Transverse colon (tissue), 4 donors: ENCODE measurements around the gene CLCNKB. TPM values are rescaled to one million over a fixed set of nuclear protein-coding genes. Genes with fewer than 3 reads are reported as not detected.
"Not testable (repeated sequence)": the region's sequence is repeated elsewhere in the genome, so short reads cannot be mapped to it uniquely, and the experiment has no call there.

Experiments used
- DNase-seq: peaks from one replicate; pipeline ENCODE4 v3.0.0-alpha.2; 2019
- H3K27ac ChIP-seq, 4 donors: fragments of 200-600 bp; sonication (generic); 2 replicates each; pipeline ENCODE4 v1.5.1; 2016 to 2018; ENCODE audit warnings: inconsistent platforms in 4 of 4
- H3K27me3 ChIP-seq: fragments of 200-600 bp; sonication (generic); 2 replicates; pipeline ENCODE4 v1.5.1; 2017; ENCODE audit warnings: inconsistent platforms
- H3K36me3 ChIP-seq, 4 donors: fragments of 200-600 bp; sonication (generic); 2 replicates each; pipeline ENCODE4 v1.5.1; 2017 to 2019; ENCODE audit warnings: inconsistent platforms in 4 of 4
- H3K4me1 ChIP-seq, 4 donors: fragments of 200-600 bp; sonication (generic); 2 replicates each; pipeline ENCODE4 v1.5.1; 2017 to 2020; ENCODE audit warnings: inconsistent platforms in 4 of 4
- H3K4me3 ChIP-seq, 4 donors: fragments of 200-600 bp; sonication (generic); 1 replicate in 1 of 4; 2 replicates in 3 of 4; pipeline versions ENCODE4 v1.5.1 to v1.6.1; 2017 to 2019; ENCODE audit warnings: inconsistent platforms in 4 of 4
- H3K9me3 ChIP-seq, 2 donors: fragments of 200-600 bp; sonication (generic); 2 replicates each; pipeline ENCODE4 v1.5.1; 2017 to 2019; ENCODE audit warnings: inconsistent platforms in 2 of 2
- CTCF ChIP-seq, 5 experiments: fragments of 200-600 bp in 3 of 5; fragments of 450-650 bp in 2 of 5; sonication (generic) in 3 of 5; IDR thresholded peaks; 1 replicate in 2 of 5; 2 replicates in 3 of 5; pipeline ENCODE4 v1.5.1; 2016 to 2017; ENCODE audit warnings: antibody characterized with exemption in 5 of 5, inconsistent platforms in 3 of 5, mild to moderate bottlenecking in 2 of 5, moderate library complexity in 1 of 5
- EP300 ChIP-seq: sonication (generic); formaldehyde crosslinking; IDR thresholded peaks from one replicate; pipeline ENCODE4 v1.6.1; 2017; ENCODE audit warnings: antibody characterized with exemption, low read depth
- POLR2A ChIP-seq: fragments of 450-650 bp; IDR thresholded peaks from one replicate; pipeline ENCODE4 v1.6.1; 2016; ENCODE audit warnings: antibody characterized with exemption, mild to moderate bottlenecking, moderate library complexity
- POLR2AphosphoS5 ChIP-seq, 3 donors: sonication (generic); formaldehyde crosslinking; IDR thresholded peaks; one replicate each; pipeline ENCODE4 v1.6.1; 2016; ENCODE audit warnings: antibody characterized with exemption in 3 of 3
- WGBS, 2 donors: methylation state at CpG; one replicate each; pipeline ENCODE4 v1.1.5; 2018; ENCODE audit warnings: low coverage in 1 of 2; 5-methylcytosine and 5-hydroxymethylcytosine counted together
- in situ Hi-C, 4 donors: fragments of 200-750 bp; cut with MboI; loops; one replicate each; pipeline versions ENCODE4 v1.15.0 to v1.15.1; 2017; ENCODE audit warnings: low sequenced_read_pairs in 3 of 4, low pct_ligation_motif_present in 1 of 4, low pct_unique_long_range_greater_than_20kb in 1 of 4
- intact Hi-C: fragments of 100-400 bp; cut with DNase I; formaldehyde crosslinking; loops from one replicate; pipeline ENCODE4 v1.15.1; 2023; ENCODE audit warnings: low total_unique reads
- total RNA-seq, 4 donors: library from RNA; depleted of rRNA; stranded (reverse); fragments of >200 nt; gene quantifications; one replicate each; pipeline ENCODE4 v1.1.0, GENCODE V29; 2016

CLCNKB gene
- total RNA-seq, 4 donors from 2014 or later = 0.48 to 1.1 TPM; not detected in 2

- peaks cover 0 to 3% (median 0%) of the 10 kb centered on the region in 4 donors for H3K4me1 ChIP-seq
- no peak for DNase-seq
- peaks cover 4% of the 10 kb centered on the region for H3K27me3 ChIP-seq
- H3K9me3 ChIP-seq = no peaks in the 10 kb centered on the region
- H3K27ac ChIP-seq = no peak overlapping the region
- TF ChIP-seq EP300 = no peak
- WGBS, 2 donors = 58% methylated on average over 2 of the region's 3 CpGs; no CpG with 5 or more reads in 1 of the 2 donors
- in situ Hi-C loops (no loop called here), intact Hi-C loops (no loop called here)
- H3K4me3 ChIP-seq = no peak overlapping the region
- H3K36me3 ChIP-seq = no peaks in the 10 kb centered on the region
Measured at GRCh38 chr1:16061266-16061665, 17.7 kb downstream of the CLCNKB start.

- intact Hi-C loops, H3K4me1 ChIP-seq, H3K27me3 ChIP-seq, H3K36me3 ChIP-seq, H3K27ac ChIP-seq, DNase-seq, H3K9me3 ChIP-seq, H3K4me3 ChIP-seq, in situ Hi-C loops: not testable (repeated sequence)
- 62% methylated on average over 6 of the region's 18 CpGs; no CpG with 5 or more reads in 1 of the 2 donors for WGBS, 2 donors
Measured at GRCh38 chr1:16061989-16062686, 18.6 kb downstream of the CLCNKB start.

GRCh38 chr1:16062687-16063075, 19.1 kb downstream of the CLCNKB start:
- DNase-seq, H3K27me3 ChIP-seq, H3K4me3 ChIP-seq, H3K27ac ChIP-seq, intact Hi-C loops, H3K9me3 ChIP-seq, in situ Hi-C loops, H3K4me1 ChIP-seq, H3K36me3 ChIP-seq: not testable (repeated sequence)
- WGBS, 2 donors = 82 to 93% methylated on average over 9 of the region's 9 CpGs

GRCh38 chr1:16063226-16063829, 19.7 kb downstream of the CLCNKB start:
- H3K27me3 ChIP-seq = no peaks in the 10 kb centered on the region
- WGBS, 2 donors = 88 to 90% methylated on average over 3 to 15 of the region's 15 CpGs
- DNase-seq = no peak
- no peaks in the 10 kb centered on the region for H3K36me3 ChIP-seq
- no peak overlapping the region for H3K4me3 ChIP-seq
- no peaks in the 10 kb centered on the region for H3K9me3 ChIP-seq
- intact Hi-C loops = no loop called here
- in situ Hi-C loops = no loop called here
- peaks cover 0 to 3% (median 0%) of the 10 kb centered on the region in 4 donors for H3K4me1 ChIP-seq
- TF ChIP-seq CTCF (IDR thresholded peaks at IDR 0.05) = no peak
- no peak for TF ChIP-seq EP300
- TF ChIP-seq POLR2A = no peak
- TF ChIP-seq POLR2AphosphoS5 (IDR thresholded peaks at IDR 0.05) = no peak
- no peak overlapping the region for H3K27ac ChIP-seq

GRCh38 chr1:16063921-16064320, 20.3 kb downstream of the CLCNKB start:
- WGBS, 2 donors = 67 to 91% methylated on average over 3 to 9 of the region's 9 CpGs
- Histone ChIP-seq H3K27ac (no peak overlapping the region), H3K36me3 (no peaks in the 10 kb centered on the region), H3K9me3 (no peaks in the 10 kb centered on the region), H3K4me3 (no peak overlapping the region), H3K4me1 (peaks cover 0 to 3% (median 0%) of the 10 kb centered on the region in 4 donors), H3K27me3 (no peaks in the 10 kb centered on the region)
- intact Hi-C loops (no loop called here), in situ Hi-C loops (no loop called here)
- DNase-seq = no peak
- TF ChIP-seq CTCF (IDR thresholded peaks at IDR 0.05) (no peak), POLR2AphosphoS5 (IDR thresholded peaks at IDR 0.05) (no peak)
